GM23338 (cell line): Measurements from ENCODE around the gene DDX20. TPM values are rescaled to one million over a fixed set of nuclear protein-coding genes. Genes with fewer than 3 reads are reported as not detected.

Experiments
- ATAC-seq: fragments of 200-7000 bp; cut with Tn5 transposase; 3 replicates; pipeline ENCODE4 v1.9.1; 2020
- DNase-seq: peaks from one replicate; pipeline ENCODE4 v3.0.0-alpha.2; 2015; ENCODE audit warnings: low spot score
- H2AFZ ChIP-seq: fragments of 200-600 bp; sonication (generic); 2 replicates; pipeline ENCODE4 v1.8.0; 2016; ENCODE audit warnings: antibody characterized with exemption, mild to moderate bottlenecking, moderate library complexity
- H3F3A ChIP-seq: fragments of 200-600 bp; sonication (generic); replicated peaks from 2 replicates; pipeline ENCODE4 v1.8.0; 2017; ENCODE audit warnings: antibody characterized with exemption, mixed run types, low read depth
- H3K27ac ChIP-seq: fragments of 200-600 bp; sonication (generic); 2 replicates; pipeline ENCODE4 v1.6.1; 2016; ENCODE audit warnings: low read depth
- H3K27me3 ChIP-seq: fragments of 200-600 bp; sonication (generic); 2 replicates; pipeline ENCODE4 v1.8.0; 2016; ENCODE audit warnings: mild to moderate bottlenecking, mixed run types, moderate library complexity; ENCODE audit not compliant: insufficient read depth
- H3K36me3 ChIP-seq: fragments of 200-600 bp; sonication (generic); 2 replicates; pipeline ENCODE4 v1.8.0; 2016; ENCODE audit warnings: mild to moderate bottlenecking; ENCODE audit not compliant: insufficient read depth
- H3K4me1 ChIP-seq: fragments of 200-600 bp; sonication (generic); 2 replicates; pipeline ENCODE4 v1.8.0; 2016; ENCODE audit warnings: mild to moderate bottlenecking, moderate library complexity; ENCODE audit not compliant: insufficient read depth
- H3K4me2 ChIP-seq: fragments of 200-600 bp; sonication (generic); 2 replicates; pipeline ENCODE4 v1.7.1; 2017; ENCODE audit warnings: mixed run types
- H3K4me3 ChIP-seq: fragments of 200-600 bp; sonication (generic); 2 replicates; pipeline ENCODE4 v1.6.1; 2016; ENCODE audit warnings: mixed run types
- H3K79me2 ChIP-seq: fragments of 200-600 bp; sonication (generic); replicated peaks from 2 replicates; pipeline ENCODE4 v1.8.0; 2017; ENCODE audit warnings: mild to moderate bottlenecking; ENCODE audit not compliant: insufficient read depth
- H3K9me2 ChIP-seq: fragments of 200-600 bp; sonication (generic); 2 replicates; pipeline ENCODE4 v1.8.0; 2017; ENCODE audit not compliant: insufficient read depth
- H4K20me1 ChIP-seq: fragments of 200-600 bp; sonication (generic); replicated peaks from 2 replicates; pipeline ENCODE4 v1.8.0; 2017; ENCODE audit warnings: mild to moderate bottlenecking; ENCODE audit not compliant: insufficient read depth
- H3K27ac Mint-ChIP-seq: 2 replicates; pipeline ENCODE4 v1.8.0; 2020; ENCODE audit warnings: inconsistent platforms, mild to moderate bottlenecking, moderate library complexity, mixed read lengths
- H3K27me3 Mint-ChIP-seq: 3 replicates; pipeline ENCODE4 v1.8.0; 2022; ENCODE audit warnings: low read depth, mild to moderate bottlenecking, moderate library complexity, mixed read lengths, inconsistent platforms; ENCODE audit not compliant: insufficient read depth, poor library complexity
- H3K36me3 Mint-ChIP-seq: 3 replicates; pipeline ENCODE4 v1.8.0; 2021; ENCODE audit warnings: low read depth, mild to moderate bottlenecking, inconsistent platforms, moderate library complexity, mixed read lengths
- H3K4me1 Mint-ChIP-seq: 3 replicates; pipeline ENCODE4 v1.8.0; 2020; ENCODE audit warnings: mild to moderate bottlenecking, inconsistent platforms, mixed read lengths
- H3K4me3 Mint-ChIP-seq: 3 replicates; pipeline ENCODE4 v1.8.0; 2021; ENCODE audit warnings: moderate library complexity, mild to moderate bottlenecking, inconsistent platforms, mixed read lengths
- H3K9me3 Mint-ChIP-seq: 3 replicates; pipeline ENCODE4 v1.8.0; 2020; ENCODE audit warnings: moderate library complexity, mild to moderate bottlenecking, inconsistent platforms, mixed read lengths
- CREB1 ChIP-seq: fragments of 250-450 bp; sonication (Bioruptor Pico); IDR thresholded peaks from 2 replicates; pipeline ENCODE4 v1.5.0; 2020; ENCODE audit warnings: low read depth, mild to moderate bottlenecking, moderate library complexity
- EZH2 ChIP-seq: fragments of 200-600 bp; sonication (generic); IDR thresholded peaks from one replicate; pipeline ENCODE4 v1.8.0; 2017; ENCODE audit warnings: antibody characterized with exemption, mild to moderate bottlenecking, low read depth; ENCODE audit not compliant: unreplicated experiment
- EZH2phosphoT487 ChIP-seq: fragments of 200-600 bp; sonication (generic); IDR thresholded peaks from one replicate; pipeline ENCODE4 v1.8.1; 2018; ENCODE audit warnings: antibody characterized with exemption; ENCODE audit not compliant: unreplicated experiment
- JUNB ChIP-seq: IDR thresholded peaks from one replicate; pipeline ENCODE4 v1.6.1; 2016; ENCODE audit warnings: antibody characterized with exemption; ENCODE audit not compliant: unreplicated experiment
- NANOG ChIP-seq: IDR thresholded peaks from 2 replicates; pipeline ENCODE4 v1.6.1; 2016; ENCODE audit warnings: antibody characterized with exemption, borderline replicate concordance
- polyA plus RNA-seq: library from polyadenylated mRNA; unstranded; fragments of >200 nt; fragmentation: Nextera tagmentation; extraction: Ambion mirVana; gene quantifications from 2 replicates; pipeline ENCODE4 v1.2.1, GENCODE V29; 2016
- total RNA-seq: library from RNA; depleted of rRNA; stranded (reverse); fragments of >200 nt; shearing (Covaris generic); gene quantifications from 2 replicates; pipeline ENCODE4 v1.2.3, GENCODE V29; 2014
- TF ChIP-seq, protein P1 (sequence below), 2 experiments: fragments of 200-600 bp in 1 of 2; sonication (generic) in 1 of 2; conservative IDR thresholded peaks; 2 replicates each; pipeline versions ENCODE4 v1.5.1 to v1.6.1; 2016 to 2017; ENCODE audit warnings: antibody characterized with exemption in 2 of 2, low read depth in 2 of 2, mild to moderate bottlenecking in 2 of 2, moderate library complexity in 1 of 2
- TF ChIP-seq, protein P2 (sequence below): IDR thresholded peaks from one replicate; pipeline ENCODE4 v1.6.1; 2018; ENCODE audit warnings: antibody characterized with exemption; ENCODE audit not compliant: unreplicated experiment
- TF ChIP-seq, protein P3 (sequence below): fragments of 250-450 bp; sonication (Bioruptor Pico); IDR thresholded peaks from 2 replicates; pipeline ENCODE4 v1.5.0; 2020; ENCODE audit warnings: mild to moderate bottlenecking, moderate library complexity

Gene DDX20
- total and polyA plus RNA-seq, 2 experiments from 2014 or later, result 11.9 to 54.4 TPM

GRCh38 chr1:111725192-111725591 is 30.5 kb upstream of the DDX20 start (continued):
- TF ChIP-seq EZH2phosphoT487 (no peak), NANOG (no peak)

DNA sequence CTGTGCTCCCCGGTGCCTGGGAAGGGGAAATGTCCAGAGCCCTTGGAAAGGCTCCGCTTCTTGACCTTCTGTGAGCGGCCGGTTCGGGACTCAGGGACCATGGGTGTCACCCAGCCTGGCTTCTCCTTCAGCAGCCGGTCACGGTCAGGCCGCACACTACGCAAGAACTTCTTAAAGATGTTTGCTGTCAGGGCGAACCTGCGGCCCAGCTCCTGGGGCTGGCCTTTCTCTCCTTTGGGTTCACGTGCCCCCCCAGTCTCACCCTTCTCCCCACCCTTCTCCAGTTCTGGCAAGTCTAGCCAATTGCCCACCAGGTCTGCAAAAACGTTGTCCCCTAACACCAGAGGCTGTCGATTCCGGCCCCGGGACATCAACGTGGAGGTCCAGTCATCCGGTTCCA is 28.6 kb upstream of the DDX20 start:
- Histone ChIP-seq H3K4me3 (no peak overlapping the region), H3F3A (no peaks in the 10 kb centered on the region; the same call in 1 of the 2 replicates), H4K20me1 (peaks cover 11% of the 10 kb centered on the region), H3K36me3 (no peaks in the 10 kb centered on the region), H3K4me1 (peaks cover 20% of the 10 kb centered on the region), H3K4me2 (no peak overlapping the region), H3K9me2 (no peaks in the 10 kb centered on the region), H2AFZ (no peak overlapping the region), H3K79me2 (peaks cover 14% of the 10 kb centered on the region), H3K27me3 (no peaks in the 10 kb centered on the region), H3K27ac (no peak overlapping the region)
- Mint-ChIP-seq H3K27ac (no peak overlapping the region), H3K36me3 (peaks cover 2% of the 10 kb centered on the region; the same call in 2 of the 3 replicates), H3K4me1 (peaks cover 44% of the 10 kb centered on the region), H3K4me3 (no peak overlapping the region), H3K9me3 (no peaks in the 10 kb centered on the region), H3K27me3 (peaks cover 1% of the 10 kb centered on the region)
- ATAC-seq (no peak), DNase-seq (no peak)
- TF ChIP-seq EZH2, result no peak
- no peak for TF ChIP-seq JUNB
- no peak for TF ChIP-seq EZH2phosphoT487
- TF ChIP-seq, protein P1, sequence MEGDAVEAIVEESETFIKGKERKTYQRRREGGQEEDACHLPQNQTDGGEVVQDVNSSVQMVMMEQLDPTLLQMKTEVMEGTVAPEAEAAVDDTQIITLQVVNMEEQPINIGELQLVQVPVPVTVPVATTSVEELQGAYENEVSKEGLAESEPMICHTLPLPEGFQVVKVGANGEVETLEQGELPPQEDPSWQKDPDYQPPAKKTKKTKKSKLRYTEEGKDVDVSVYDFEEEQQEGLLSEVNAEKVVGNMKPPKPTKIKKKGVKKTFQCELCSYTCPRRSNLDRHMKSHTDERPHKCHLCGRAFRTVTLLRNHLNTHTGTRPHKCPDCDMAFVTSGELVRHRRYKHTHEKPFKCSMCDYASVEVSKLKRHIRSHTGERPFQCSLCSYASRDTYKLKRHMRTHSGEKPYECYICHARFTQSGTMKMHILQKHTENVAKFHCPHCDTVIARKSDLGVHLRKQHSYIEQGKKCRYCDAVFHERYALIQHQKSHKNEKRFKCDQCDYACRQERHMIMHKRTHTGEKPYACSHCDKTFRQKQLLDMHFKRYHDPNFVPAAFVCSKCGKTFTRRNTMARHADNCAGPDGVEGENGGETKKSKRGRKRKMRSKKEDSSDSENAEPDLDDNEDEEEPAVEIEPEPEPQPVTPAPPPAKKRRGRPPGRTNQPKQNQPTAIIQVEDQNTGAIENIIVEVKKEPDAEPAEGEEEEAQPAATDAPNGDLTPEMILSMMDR (conservative IDR thresholded peaks at IDR 0.05; ENCODE audit: low read depth in 2 of 2), result no peak
- no peak for TF ChIP-seq CREB1 (CRISPR knock-in tag)
- TF ChIP-seq, protein P2, sequence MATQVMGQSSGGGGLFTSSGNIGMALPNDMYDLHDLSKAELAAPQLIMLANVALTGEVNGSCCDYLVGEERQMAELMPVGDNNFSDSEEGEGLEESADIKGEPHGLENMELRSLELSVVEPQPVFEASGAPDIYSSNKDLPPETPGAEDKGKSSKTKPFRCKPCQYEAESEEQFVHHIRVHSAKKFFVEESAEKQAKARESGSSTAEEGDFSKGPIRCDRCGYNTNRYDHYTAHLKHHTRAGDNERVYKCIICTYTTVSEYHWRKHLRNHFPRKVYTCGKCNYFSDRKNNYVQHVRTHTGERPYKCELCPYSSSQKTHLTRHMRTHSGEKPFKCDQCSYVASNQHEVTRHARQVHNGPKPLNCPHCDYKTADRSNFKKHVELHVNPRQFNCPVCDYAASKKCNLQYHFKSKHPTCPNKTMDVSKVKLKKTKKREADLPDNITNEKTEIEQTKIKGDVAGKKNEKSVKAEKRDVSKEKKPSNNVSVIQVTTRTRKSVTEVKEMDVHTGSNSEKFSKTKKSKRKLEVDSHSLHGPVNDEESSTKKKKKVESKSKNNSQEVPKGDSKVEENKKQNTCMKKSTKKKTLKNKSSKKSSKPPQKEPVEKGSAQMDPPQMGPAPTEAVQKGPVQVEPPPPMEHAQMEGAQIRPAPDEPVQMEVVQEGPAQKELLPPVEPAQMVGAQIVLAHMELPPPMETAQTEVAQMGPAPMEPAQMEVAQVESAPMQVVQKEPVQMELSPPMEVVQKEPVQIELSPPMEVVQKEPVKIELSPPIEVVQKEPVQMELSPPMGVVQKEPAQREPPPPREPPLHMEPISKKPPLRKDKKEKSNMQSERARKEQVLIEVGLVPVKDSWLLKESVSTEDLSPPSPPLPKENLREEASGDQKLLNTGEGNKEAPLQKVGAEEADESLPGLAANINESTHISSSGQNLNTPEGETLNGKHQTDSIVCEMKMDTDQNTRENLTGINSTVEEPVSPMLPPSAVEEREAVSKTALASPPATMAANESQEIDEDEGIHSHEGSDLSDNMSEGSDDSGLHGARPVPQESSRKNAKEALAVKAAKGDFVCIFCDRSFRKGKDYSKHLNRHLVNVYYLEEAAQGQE, result no peak
- TF ChIP-seq, protein P3, sequence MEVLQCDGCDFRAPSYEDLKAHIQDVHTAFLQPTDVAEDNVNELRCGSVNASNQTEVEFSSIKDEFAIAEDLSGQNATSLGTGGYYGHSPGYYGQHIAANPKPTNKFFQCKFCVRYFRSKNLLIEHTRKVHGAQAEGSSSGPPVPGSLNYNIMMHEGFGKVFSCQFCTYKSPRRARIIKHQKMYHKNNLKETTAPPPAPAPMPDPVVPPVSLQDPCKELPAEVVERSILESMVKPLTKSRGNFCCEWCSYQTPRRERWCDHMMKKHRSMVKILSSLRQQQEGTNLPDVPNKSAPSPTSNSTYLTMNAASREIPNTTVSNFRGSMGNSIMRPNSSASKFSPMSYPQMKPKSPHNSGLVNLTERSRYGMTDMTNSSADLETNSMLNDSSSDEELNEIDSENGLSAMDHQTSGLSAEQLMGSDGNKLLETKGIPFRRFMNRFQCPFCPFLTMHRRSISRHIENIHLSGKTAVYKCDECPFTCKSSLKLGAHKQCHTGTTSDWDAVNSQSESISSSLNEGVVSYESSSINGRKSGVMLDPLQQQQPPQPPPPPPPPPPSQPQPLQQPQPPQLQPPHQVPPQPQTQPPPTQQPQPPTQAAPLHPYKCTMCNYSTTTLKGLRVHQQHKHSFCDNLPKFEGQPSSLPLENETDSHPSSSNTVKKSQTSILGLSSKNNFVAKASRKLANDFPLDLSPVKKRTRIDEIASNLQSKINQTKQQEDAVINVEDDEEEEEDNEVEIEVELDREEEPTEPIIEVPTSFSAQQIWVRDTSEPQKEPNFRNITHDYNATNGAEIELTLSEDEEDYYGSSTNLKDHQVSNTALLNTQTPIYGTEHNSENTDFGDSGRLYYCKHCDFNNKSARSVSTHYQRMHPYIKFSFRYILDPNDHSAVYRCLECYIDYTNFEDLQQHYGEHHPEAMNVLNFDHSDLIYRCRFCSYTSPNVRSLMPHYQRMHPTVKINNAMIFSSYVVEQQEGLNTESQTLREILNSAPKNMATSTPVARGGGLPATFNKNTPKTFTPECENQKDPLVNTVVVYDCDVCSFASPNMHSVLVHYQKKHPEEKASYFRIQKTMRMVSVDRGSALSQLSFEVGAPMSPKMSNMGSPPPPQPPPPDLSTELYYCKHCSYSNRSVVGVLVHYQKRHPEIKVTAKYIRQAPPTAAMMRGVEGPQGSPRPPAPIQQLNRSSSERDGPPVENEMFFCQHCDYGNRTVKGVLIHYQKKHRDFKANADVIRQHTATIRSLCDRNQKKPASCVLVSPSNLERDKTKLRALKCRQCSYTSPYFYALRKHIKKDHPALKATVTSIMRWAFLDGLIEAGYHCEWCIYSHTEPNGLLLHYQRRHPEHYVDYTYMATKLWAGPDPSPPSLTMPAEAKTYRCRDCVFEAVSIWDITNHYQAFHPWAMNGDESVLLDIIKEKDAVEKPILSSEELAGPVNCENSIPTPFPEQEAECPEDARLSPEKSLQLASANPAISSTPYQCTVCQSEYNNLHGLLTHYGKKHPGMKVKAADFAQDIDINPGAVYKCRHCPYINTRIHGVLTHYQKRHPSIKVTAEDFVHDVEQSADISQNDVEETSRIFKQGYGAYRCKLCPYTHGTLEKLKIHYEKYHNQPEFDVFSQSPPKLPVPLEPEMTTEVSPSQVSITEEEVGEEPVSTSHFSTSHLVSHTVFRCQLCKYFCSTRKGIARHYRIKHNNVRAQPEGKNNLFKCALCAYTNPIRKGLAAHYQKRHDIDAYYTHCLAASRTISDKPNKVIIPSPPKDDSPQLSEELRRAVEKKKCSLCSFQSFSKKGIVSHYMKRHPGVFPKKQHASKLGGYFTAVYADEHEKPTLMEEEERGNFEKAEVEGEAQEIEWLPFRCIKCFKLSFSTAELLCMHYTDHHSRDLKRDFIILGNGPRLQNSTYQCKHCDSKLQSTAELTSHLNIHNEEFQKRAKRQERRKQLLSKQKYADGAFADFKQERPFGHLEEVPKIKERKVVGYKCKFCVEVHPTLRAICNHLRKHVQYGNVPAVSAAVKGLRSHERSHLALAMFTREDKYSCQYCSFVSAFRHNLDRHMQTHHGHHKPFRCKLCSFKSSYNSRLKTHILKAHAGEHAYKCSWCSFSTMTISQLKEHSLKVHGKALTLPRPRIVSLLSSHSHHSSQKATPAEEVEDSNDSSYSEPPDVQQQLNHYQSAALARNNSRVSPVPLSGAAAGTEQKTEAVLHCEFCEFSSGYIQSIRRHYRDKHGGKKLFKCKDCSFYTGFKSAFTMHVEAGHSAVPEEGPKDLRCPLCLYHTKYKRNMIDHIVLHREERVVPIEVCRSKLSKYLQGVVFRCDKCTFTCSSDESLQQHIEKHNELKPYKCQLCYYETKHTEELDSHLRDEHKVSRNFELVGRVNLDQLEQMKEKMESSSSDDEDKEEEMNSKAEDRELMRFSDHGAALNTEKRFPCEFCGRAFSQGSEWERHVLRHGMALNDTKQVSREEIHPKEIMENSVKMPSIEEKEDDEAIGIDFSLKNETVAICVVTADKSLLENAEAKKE (CRISPR knock-in tag), result no peak
